WERI-Rb-1 (cell line): ENCODE results near the gene GIMAP8.

Experiments used
- DNase-seq: peaks from one replicate; pipeline ENCODE4 v3.0.0-alpha.2; 2020
- H3K27ac ChIP-seq: fragments of 250-450 bp; sonication (Bioruptor Pico); 2 replicates; pipeline ENCODE4 v1.5.1; 2020; ENCODE audit warnings: mild to moderate bottlenecking, moderate library complexity
- H3K27me3 ChIP-seq: fragments of 250-450 bp; sonication (Bioruptor Pico); 2 replicates; pipeline ENCODE4 v1.5.1; 2021; ENCODE audit warnings: mild to moderate bottlenecking, low read depth, moderate library complexity; ENCODE audit not compliant: insufficient read depth, severe bottlenecking
- H3K36me3 ChIP-seq: fragments of 250-450 bp; sonication (Bioruptor Pico); 2 replicates; pipeline ENCODE4 v1.5.1; 2020; ENCODE audit warnings: mild to moderate bottlenecking, moderate library complexity
- H3K4me3 ChIP-seq: 2 replicates; pipeline ENCODE4 v1.5.1; 2011; ENCODE audit warnings: low read depth, mild to moderate bottlenecking, control low read depth, low read length
- H3K9me3 ChIP-seq: fragments of 250-450 bp; sonication (Bioruptor Pico); 2 replicates; pipeline ENCODE4 v1.5.1; 2021; ENCODE audit warnings: mild to moderate bottlenecking, moderate library complexity; ENCODE audit not compliant: severe bottlenecking
- TF ChIP-seq, protein P1 (sequence below): IDR thresholded peaks from 2 replicates; pipeline ENCODE4 v1.5.1; 2011; ENCODE audit warnings: low read depth, mild to moderate bottlenecking, control low read depth, inconsistent platforms, low read length

Gene GIMAP8

GRCh38 chr7:150403376-150404171, 46.9 kb upstream of the GIMAP8 start:
- peak overlapping the region; percentile 94 for H3K27ac ChIP-seq
- DNase-seq: peak; percentile 8
- no peaks in the 10 kb centered on the region for H3K27me3 ChIP-seq
- TF ChIP-seq, protein P1, sequence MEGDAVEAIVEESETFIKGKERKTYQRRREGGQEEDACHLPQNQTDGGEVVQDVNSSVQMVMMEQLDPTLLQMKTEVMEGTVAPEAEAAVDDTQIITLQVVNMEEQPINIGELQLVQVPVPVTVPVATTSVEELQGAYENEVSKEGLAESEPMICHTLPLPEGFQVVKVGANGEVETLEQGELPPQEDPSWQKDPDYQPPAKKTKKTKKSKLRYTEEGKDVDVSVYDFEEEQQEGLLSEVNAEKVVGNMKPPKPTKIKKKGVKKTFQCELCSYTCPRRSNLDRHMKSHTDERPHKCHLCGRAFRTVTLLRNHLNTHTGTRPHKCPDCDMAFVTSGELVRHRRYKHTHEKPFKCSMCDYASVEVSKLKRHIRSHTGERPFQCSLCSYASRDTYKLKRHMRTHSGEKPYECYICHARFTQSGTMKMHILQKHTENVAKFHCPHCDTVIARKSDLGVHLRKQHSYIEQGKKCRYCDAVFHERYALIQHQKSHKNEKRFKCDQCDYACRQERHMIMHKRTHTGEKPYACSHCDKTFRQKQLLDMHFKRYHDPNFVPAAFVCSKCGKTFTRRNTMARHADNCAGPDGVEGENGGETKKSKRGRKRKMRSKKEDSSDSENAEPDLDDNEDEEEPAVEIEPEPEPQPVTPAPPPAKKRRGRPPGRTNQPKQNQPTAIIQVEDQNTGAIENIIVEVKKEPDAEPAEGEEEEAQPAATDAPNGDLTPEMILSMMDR: no peak
- no peak overlapping the region for H3K4me3 ChIP-seq
- H3K9me3 ChIP-seq: no peaks in the 10 kb centered on the region
- peaks cover 4% of the 10 kb centered on the region for H3K36me3 ChIP-seq

- TF ChIP-seq, protein P1: no peak
- Histone ChIP-seq H3K27me3 (no peaks in the 10 kb centered on the region), H3K9me3 (no peaks in the 10 kb centered on the region), H3K27ac (peak overlapping the region; percentile 94), H3K4me3 (peak overlapping the region; percentile 78), H3K36me3 (peaks cover 3% of the 10 kb centered on the region)
- DNase-seq: peak; percentile 5
Measured at GRCh38 chr7:150404172-150404804, 46.1 kb upstream of the GIMAP8 start.

DNA sequence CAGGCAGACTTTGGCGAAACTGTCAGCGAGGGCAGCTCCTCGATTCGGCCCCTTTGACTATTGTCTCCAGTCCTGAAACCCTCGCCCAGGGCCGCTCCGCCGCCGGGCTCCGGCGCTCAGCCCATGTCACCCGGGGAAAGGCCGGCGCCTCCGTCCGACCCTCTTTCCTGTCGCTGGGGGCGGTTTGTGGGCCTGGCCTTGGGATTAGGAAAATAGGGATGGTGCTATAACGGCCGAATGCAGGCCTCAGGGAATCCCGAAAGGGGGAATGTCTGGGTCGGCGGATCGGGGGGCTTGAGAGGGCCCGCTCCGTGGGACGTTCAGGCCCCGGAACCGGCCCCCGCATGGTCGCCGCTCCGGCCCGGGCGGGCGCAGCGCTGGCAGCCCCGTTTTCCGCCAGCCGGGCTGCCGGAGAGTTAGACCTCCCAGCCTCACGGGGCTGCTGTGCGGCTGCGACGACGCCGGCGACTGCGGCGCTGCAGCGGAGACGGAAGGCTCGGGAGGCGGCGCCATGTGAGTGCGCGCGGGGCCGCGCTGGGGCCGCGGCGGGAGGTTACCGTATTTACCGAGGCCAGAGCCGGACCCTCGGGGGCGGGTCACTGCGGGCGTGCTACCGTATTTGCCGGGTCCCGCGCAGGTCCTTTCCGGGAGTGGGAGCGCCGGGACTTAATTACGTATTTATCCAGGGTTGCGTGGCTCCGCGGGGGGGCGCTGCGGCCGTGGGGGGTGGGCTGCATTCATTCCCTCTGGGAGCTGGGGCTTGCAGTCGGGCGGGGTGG, 45.4 kb upstream of the GIMAP8 start:
- peaks cover 4% of the 10 kb centered on the region for H3K36me3 ChIP-seq
- TF ChIP-seq, protein P1: no peak
- no peaks in the 10 kb centered on the region for H3K9me3 ChIP-seq
- peak; percentile 92 for DNase-seq
- peak overlapping the region; percentile 78 for H3K4me3 ChIP-seq
- peak overlapping the region; percentile 94 for H3K27ac ChIP-seq
- no peaks in the 10 kb centered on the region for H3K27me3 ChIP-seq

GRCh38 chr7:150405584-150406311, 44.7 kb upstream of the GIMAP8 start:
- peaks cover 12% of the 10 kb centered on the region for H3K36me3 ChIP-seq
- peak overlapping the region; percentile 78 for H3K4me3 ChIP-seq
- no peak for DNase-seq
- TF ChIP-seq, protein P1: no peak
- H3K9me3 ChIP-seq: no peaks in the 10 kb centered on the region
- peak overlapping the region; percentile 94 for H3K27ac ChIP-seq
- no peaks in the 10 kb centered on the region for H3K27me3 ChIP-seq

GRCh38 chr7:150406312-150406566, 44.2 kb upstream of the GIMAP8 start:
- TF ChIP-seq, protein P1: no peak
- Histone ChIP-seq H3K27ac (peak overlapping the region; percentile 94), H3K4me3 (peak overlapping the region; percentile 78), H3K9me3 (no peaks in the 10 kb centered on the region), H3K27me3 (no peaks in the 10 kb centered on the region), H3K36me3 (peaks cover 15% of the 10 kb centered on the region)
- no peak for DNase-seq
